Mononuclear cell (primary cell): ENCODE measurements around the gene ARMC12. TPM values are rescaled to one million over a fixed set of nuclear protein-coding genes. Genes with fewer than 3 reads are reported as not detected.
A peak's percentile ranks its signal among the peaks of the same experiment; 100 is the strongest.
"Not testable (repeated sequence)": the region's sequence is repeated elsewhere in the genome, so short reads cannot be mapped to it uniquely, and the experiment has no call there.

Source experiments
- H3K27me3 ChIP-seq: 2 replicates; pipeline ENCODE4 v1.6.0; 2011; ENCODE audit warnings: low read length, control low read depth; ENCODE audit not compliant: insufficient read depth
- H3K4me1 ChIP-seq: 2 replicates; pipeline ENCODE4 v1.5.1; 2011; ENCODE audit warnings: mild to moderate bottlenecking, low read length, control low read depth; ENCODE audit not compliant: insufficient read depth
- H3K4me3 ChIP-seq: 2 replicates; pipeline ENCODE4 v1.5.1; 2011; ENCODE audit warnings: mild to moderate bottlenecking, low read length, moderate library complexity
- H3K9me3 ChIP-seq: 2 replicates; pipeline ENCODE4 v1.5.1; 2011; ENCODE audit warnings: low read depth, mild to moderate bottlenecking, control low read depth, low read length
- total RNA-seq: library from RNA; depleted of rRNA; stranded (reverse); fragments of >200 nt; gene quantifications from one replicate; pipeline ENCODE4 v1.2.3, GENCODE V29; 2012

ARMC12 gene, protein sequence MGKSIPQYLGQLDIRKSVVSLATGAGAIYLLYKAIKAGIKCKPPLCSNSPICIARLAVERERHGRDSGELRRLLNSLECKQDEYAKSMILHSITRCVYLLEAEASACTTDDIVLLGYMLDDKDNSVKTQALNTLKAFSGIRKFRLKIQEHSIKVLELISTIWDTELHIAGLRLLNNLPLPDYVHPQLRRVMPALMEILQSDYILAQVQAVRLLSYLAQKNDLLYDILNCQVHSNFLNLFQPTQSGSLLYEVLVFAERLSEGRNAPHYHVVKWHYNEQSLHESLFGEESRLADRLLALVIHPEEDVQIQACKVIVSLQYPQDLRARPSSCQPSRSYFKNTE
- 0.10 TPM for total RNA-seq

DNA sequence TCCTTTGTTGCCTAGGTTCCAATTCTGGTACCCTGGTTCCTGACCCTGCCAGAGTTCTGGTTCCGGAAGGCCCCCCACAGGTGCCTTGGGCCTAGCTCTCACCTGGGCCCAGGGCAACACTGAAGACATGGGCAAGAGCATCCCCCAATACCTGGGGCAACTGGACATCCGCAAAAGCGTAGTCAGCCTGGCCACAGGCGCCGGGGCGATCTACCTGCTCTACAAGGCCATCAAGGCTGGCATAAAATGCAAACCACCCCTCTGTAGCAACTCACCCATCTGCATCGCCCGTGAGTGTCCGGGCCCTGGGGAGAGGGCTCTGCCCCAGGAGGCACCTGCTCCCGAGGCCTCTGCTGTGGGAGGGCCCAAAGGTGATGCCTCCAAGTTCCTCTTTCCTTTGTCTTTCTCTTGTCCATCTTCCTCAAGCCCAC lies at the start of gene ARMC12:
Gene ARMC12 (plus strand): TSS at position 51 of the 431 bp plus-strand sequence. CDS start 77 bp downstream, at position 128.
- peaks cover 41% of the 10 kb centered on the region for H3K4me1 ChIP-seq
- H3K9me3 ChIP-seq = no peaks in the 10 kb centered on the region
- H3K27me3 ChIP-seq = no peaks in the 10 kb centered on the region
- no peak within 1 kb of the TSS for H3K4me3 ChIP-seq

DNA sequence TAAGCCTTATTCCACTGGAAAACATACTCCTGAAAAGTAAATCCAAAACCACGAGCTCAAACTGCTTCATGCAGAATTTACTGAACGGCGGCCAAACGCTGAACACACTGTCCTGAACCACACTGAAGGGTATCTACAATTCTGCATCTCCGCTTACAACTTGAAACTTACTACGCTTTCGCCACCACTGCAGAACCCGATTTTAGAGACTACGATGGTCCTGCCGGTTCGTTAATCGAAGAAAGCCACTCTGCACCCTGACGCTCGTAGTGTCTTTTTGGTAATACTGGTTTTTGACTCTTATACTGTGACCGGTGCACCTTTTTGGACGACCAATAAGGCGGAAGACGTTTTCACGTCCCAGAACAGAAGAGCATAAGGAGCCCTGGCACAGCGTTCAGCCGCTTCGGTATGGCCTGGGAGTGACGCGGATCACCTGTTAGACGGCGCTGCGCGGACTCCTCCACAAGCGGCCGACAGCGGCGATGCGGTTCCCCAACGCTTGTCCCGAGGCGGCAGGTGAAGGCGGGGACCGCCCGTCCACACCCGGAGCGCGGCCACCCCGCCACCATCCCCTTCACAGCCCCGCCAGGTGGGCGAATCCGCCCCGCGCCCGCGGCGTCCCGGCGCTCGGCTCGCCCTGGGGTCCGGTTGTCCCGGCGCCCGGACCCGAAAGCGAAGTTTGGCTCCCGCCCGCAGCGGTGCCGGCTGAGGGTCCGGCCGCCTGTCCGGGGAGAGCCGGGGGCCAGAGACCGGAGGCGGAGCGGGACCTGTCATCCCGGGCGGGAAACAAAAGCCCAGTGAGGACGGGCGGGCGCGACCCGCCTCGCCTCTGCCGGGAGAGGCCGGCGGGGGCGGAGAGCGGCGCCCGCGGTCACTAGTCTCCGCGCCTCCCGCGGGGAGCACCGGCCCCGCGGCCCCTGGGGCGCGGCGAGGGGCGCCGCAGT lies 48.9 kb upstream of the ARMC12 start:
- Histone ChIP-seq H3K9me3 (no peaks in the 10 kb centered on the region), H3K27me3 (no peaks in the 10 kb centered on the region), H3K4me3 (peak overlapping the region; percentile 68), H3K4me1 (peaks cover 41% of the 10 kb centered on the region)

DNA sequence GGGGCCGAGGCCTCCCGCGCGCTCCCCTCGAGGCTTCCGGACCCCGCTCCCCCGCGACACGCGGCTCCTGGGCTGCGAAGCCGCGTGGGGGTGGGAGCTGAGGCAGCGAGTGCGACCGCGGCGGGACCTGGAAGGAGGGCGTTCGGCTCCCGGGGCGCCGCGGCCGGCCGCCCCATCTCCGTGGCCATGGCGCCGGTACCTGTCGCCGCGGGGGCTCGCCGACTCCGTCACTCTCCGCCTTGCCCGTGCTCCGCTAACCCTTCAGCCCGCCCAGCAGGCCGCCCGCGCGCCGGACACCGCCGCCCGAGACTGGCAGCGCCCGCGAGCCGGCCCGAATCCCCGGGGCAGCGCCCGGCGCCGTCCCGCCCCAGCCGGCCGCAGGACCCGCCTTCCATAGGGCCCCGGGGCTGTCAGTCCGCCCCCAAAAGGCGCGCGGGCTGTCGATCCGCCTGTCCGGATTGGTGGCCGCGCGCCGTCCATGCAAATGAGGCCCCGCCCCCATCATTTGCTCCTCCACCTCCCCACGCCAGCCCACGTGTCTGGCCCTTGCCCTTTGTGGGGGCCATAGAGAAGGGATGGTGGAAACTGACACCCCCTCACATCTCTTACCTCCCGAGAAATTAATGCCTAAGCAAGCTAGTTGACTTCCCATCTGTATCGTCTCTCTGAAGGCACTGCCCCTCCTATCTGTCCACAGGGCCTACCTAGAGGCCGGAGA lies 48.1 kb upstream of the ARMC12 start, which contains the start of gene FKBP5:
Gene FKBP5 (minus strand): TSS at position 311 of the 718 bp plus-strand sequence. CDS start 46,091 bp downstream, outside the sequence.
- no peaks in the 10 kb centered on the region for H3K27me3 ChIP-seq
- H3K4me3 ChIP-seq = peak within 1 kb of the TSS; percentile 68
- peaks cover 36% of the 10 kb centered on the region for H3K4me1 ChIP-seq
- no peaks in the 10 kb centered on the region for H3K9me3 ChIP-seq

DNA sequence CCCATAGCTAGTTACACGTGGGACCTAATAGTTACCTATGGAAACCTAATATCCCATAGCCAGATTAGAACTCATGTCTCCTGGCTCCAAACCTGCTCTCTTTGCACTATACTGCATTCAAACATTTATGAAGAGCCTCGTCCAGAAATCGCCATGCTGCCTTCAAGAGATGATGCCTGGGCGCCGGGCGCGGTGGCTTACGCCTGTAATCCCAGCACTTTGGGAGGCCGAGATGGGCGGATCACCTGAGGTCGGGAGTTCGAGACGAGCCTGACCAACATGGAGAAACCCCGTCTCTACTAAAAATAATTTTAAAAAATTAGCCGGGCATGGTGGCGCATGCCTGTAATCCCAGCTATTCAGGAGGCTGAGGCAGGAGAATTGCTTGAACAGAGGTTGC lies 46.8 kb upstream of the ARMC12 start:
- H3K4me3 ChIP-seq, H3K9me3 ChIP-seq, H3K27me3 ChIP-seq: not testable (repeated sequence)
- peaks cover 33% of the 10 kb centered on the region for H3K4me1 ChIP-seq

DNA sequence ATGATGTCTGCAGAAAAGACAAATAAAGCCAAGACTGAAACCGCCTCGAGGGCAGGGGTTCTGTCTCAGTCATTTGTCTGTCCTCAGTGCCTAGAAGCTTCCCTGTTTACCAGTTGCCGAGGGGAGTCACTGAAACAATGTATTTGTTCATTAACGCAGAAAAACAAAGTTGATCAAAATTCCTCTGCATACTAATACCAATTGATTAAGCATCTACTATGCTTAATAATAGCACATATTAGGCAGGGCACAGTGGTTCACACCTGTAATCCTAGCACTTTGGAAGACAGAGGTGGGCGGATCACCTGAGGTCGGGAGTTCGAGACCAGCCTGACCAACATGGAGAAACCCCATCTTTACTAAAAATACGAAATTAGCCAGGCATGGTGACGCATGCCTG lies 46.3 kb upstream of the ARMC12 start:
- peaks cover 32% of the 10 kb centered on the region for H3K4me1 ChIP-seq
- no peaks in the 10 kb centered on the region for H3K9me3 ChIP-seq
- H3K4me3 ChIP-seq = no peak overlapping the region
- H3K27me3 ChIP-seq = no peaks in the 10 kb centered on the region

DNA sequence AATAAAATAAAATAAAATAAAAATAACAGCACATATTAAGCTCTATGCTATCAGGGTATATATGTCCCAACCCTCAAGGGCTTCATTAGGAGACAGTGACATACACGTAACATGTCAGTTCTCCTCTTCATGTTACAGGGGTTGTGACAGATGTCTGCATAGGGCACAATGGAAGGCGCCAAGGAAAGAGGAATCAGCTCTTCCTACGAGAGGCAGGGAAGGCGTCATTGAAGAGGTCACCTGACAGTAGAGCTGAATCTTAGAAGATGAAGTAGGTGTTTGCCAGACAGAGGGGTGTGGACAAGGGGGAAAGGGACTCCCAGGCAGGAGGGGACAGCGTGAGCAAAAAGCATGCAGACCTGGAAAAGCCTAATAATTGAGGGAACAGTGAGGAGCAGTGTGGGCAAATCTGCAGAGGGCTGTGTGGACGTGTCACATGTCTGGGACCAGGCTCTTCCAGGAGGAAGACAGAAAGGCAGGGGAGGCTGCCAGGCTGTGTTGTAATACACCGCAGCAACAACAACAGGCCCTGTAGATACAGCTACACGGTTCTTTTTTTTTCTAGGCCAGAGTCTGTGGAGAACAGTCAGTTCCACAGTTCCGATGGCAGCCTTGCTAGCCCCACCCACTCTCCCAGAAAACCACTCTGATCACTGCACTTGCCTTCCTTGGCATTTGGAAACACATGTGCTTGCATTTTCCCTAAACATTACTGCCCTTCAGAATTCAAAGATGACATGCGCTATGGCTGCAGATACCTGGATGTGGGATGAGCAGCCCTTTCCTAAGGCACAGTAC lies 45.6 kb upstream of the ARMC12 start:
- Histone ChIP-seq H3K27me3 (no peaks in the 10 kb centered on the region), H3K4me3 (no peak overlapping the region), H3K4me1 (peaks cover 29% of the 10 kb centered on the region), H3K9me3 (no peaks in the 10 kb centered on the region)

DNA sequence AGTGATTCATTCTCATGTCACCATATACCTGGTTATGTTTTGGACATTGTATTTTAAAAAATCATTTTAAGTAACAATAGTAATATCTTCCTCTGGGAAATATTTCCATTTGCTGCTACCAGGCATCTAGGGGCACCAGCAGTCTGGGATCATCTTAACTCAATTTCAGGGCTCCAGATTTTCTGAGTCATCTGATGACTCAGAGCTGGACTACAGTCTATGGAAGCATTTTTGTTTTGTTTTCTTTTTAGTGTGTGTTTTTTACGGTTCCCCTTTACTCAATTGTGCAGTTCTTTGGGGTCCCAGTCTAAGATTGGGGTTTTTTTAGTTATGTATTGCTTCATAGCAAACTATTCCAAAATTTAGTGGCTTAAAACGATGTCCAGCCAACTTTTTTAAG lies 42.4 kb upstream of the ARMC12 start:
- H3K4me1 ChIP-seq = peaks cover 24% of the 10 kb centered on the region

DNA sequence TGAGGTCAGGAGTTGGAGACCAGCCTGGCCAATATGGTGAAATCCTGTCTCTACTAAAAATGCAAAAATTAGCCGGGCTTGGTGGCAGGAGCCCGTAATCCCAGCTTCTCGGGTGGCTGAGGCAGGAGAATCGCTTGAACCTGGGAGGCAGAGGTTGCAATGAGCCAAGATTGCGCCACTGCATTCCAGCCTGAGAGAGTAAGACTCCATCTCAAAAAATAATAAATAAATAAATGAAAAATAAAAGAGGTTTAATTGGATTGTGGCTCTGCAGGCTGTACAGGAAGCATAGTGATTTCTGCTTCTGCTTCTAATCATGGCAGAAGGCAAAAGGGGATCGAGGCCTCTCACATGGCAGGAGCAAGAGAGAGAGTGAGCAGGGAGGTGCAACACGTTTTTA lies 38.4 kb upstream of the ARMC12 start:
- H3K4me3 ChIP-seq, H3K9me3 ChIP-seq, H3K4me1 ChIP-seq, H3K27me3 ChIP-seq: not testable (repeated sequence)

More for the DNA sequence above, 42.4 kb upstream of the ARMC12 start:
- Histone ChIP-seq H3K27me3 (no peaks in the 10 kb centered on the region), H3K4me3 (no peak overlapping the region), H3K9me3 (no peaks in the 10 kb centered on the region)

DNA sequence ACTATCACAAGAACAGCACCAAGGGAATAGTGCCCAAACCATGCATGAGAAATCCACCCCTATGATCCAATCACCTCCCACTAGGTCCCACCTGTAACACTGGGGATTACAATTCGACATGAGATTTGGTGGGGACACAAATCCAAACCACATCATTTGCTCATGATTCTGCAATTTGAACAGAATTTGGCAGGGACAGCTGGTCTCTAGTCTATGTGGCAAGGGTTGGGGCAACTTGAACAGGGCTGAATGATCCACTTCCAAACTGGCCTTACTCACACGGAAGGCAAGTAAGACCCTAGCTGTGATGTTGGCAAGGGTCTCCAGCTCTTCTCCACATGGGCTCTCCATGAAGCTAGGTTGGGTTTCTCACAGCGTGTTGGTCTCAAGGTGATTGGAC lies 38.0 kb upstream of the ARMC12 start:
- no peaks in the 10 kb centered on the region for H3K27me3 ChIP-seq
- H3K4me3 ChIP-seq = no peak overlapping the region
- no peaks in the 10 kb centered on the region for H3K4me1 ChIP-seq
- no peaks in the 10 kb centered on the region for H3K9me3 ChIP-seq

DNA sequence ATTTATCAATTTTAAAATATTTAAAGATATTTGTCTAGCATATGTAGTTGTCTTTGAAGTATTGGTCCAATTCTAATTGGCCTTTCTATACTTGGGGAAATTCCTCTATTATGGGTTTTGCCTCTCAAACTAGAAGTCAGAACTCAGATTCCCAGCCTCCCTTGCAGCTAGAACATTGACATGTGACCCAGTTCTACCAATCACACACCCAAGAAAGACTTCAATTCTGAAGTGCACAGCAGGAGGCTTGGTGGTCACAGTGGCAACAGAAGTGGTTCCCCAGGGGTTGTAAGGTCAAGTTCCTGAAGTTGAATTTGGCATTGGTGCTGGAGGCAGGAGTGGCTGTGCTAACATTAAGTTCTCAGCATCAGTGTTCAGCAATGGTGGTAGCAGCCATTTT lies 33.3 kb upstream of the ARMC12 start:
- Histone ChIP-seq H3K4me1 (peaks cover 7% of the 10 kb centered on the region), H3K9me3 (no peaks in the 10 kb centered on the region), H3K4me3 (no peak overlapping the region), H3K27me3 (no peaks in the 10 kb centered on the region)

DNA sequence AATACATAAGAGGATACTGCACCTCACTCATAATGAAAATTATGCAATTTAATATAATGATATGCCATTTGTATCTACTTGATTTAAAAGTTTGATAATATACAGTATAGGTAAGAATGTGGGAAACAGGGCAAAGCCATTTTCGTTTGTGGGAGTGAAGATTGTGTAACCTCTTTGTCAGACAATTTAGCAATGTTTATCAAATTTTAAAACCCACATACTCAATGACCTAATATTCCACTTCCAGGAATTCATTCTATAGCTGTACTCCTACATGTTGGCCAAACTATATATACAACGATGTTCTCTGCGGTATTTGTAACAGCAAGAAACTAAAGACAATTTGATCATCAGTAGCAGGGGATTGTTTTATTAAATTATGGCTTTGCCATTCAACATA lies 30.4 kb upstream of the ARMC12 start:
- Histone ChIP-seq H3K4me3 (no peak overlapping the region), H3K27me3 (no peaks in the 10 kb centered on the region), H3K9me3 (no peaks in the 10 kb centered on the region), H3K4me1 (peaks cover 7% of the 10 kb centered on the region)

DNA sequence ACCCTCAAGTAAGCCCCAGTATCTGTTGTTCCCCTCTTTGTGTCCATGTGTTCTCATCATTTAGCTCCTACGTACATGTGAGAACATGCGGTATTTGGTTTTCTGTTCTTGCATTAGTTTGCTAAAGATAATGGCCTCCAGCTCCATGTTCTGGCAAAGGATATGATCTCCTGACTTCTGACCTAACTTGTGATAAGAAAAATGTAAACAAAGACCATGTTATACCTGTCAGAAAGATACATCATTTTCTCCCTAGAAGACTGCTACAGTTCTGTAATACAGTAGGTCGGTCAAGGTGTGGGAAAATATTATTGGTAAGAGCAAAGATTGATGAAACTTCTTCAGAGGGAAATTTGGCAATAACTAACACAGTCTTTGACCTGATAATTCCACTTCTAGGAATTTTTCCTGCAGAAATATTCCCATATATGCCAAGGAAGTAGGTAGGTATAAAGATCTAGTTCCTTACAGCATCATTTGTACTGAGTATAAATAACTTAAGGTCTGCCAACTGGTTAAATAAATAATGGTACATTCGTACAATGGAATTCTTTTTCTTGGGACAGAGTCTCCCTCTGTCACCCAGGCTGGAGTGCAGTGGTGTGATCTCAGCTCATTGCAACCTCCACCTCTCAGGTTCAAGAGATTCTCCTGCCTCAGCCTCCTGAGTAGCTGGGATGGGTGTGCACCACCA lies 29.0 kb upstream of the ARMC12 start:
- Histone ChIP-seq H3K27me3 (no peaks in the 10 kb centered on the region), H3K9me3 (no peaks in the 10 kb centered on the region), H3K4me1 (peaks cover 7% of the 10 kb centered on the region), H3K4me3 (no peak overlapping the region)

DNA sequence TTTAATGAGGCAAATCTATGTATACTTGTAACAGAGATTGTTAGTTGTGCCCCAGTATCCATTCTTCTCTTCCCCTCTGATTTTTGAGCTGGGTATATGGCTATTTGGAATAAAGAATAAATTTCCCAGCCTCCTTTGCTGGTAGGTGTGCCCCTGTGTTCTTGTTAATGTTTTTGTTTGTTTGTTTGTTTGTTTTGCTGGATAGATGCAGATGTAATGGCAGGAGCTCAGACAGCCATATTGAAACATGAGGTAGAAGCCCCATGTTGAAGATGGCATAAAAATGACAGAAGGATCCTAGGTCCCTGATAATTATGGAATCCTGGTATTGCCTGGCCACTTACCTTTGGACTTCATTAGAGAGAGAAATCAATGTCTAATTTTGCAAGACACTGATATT lies 28.2 kb upstream of the ARMC12 start:
- H3K9me3 ChIP-seq = no peaks in the 10 kb centered on the region
- peaks cover 14% of the 10 kb centered on the region for H3K4me1 ChIP-seq
- no peaks in the 10 kb centered on the region for H3K27me3 ChIP-seq
- H3K4me3 ChIP-seq = no peak overlapping the region
